ENCODE results near the gene BPGM.
"Not testable (repeated sequence)": the region's sequence is repeated elsewhere in the genome, so short reads cannot be mapped to it uniquely, and the experiment has no call there.

Gene BPGM

GRCh38 chr7:134632052-134632451, 14.6 kb upstream of the BPGM start:
- no peak for DNase-seq (ENCODE audit: low read depth)

- peak; percentile 66 for DNase-seq (ENCODE audit: low read depth)
These were observed 13.6 kb upstream of the BPGM start for GRCh38 chr7:134632937-134633540.

GRCh38 chr7:134636008-134636449, 10.6 kb upstream of the BPGM start:
- DNase-seq (ENCODE audit: low read depth) = no peak

GRCh38 chr7:134637441-134637840, 9.2 kb upstream of the BPGM start:
- no peak for DNase-seq (ENCODE audit: low read depth)

GRCh38 chr7:134637934-134638719, 8.5 kb upstream of the BPGM start:
- DNase-seq (ENCODE audit: low read depth) = no peak

GRCh38 chr7:134639061-134639460, 7.6 kb upstream of the BPGM start:
- no peak for DNase-seq (ENCODE audit: low read depth)

- DNase-seq (ENCODE audit: low read depth) = no peak
These were observed 6.9 kb upstream of the BPGM start for GRCh38 chr7:134639683-134640279.

- no peak for DNase-seq (ENCODE audit: low read depth)
These were observed 5.6 kb upstream of the BPGM start for GRCh38 chr7:134640842-134641715.

GRCh38 chr7:134641981-134642380, 4.7 kb upstream of the BPGM start:
- DNase-seq (ENCODE audit: low read depth) = not testable (repeated sequence)

- no peak for DNase-seq (ENCODE audit: low read depth)
These were observed 3.5 kb upstream of the BPGM start for GRCh38 chr7:134643131-134643530.

- no peak for DNase-seq (ENCODE audit: low read depth)
These were observed 1.2 kb upstream of the BPGM start for GRCh38 chr7:134645478-134645877.

- peak; percentile 59 for DNase-seq (ENCODE audit: low read depth)
These were observed 718 bp upstream of the BPGM start for GRCh38 chr7:134645935-134646334.

- no peak for DNase-seq (ENCODE audit: low read depth)
These were observed 1.8 kb downstream of the BPGM start for GRCh38 chr7:134648456-134648855.

- DNase-seq (ENCODE audit: low read depth) = no peak
These were observed 2.6 kb downstream of the BPGM start for GRCh38 chr7:134649226-134649775.

- no peak for DNase-seq (ENCODE audit: low read depth)
These were observed 5.3 kb downstream of the BPGM start for GRCh38 chr7:134651991-134652390.

GRCh38 chr7:134654104-134654775, 7.6 kb downstream of the BPGM start:
- no peak for DNase-seq (ENCODE audit: low read depth)

GRCh38 chr7:134657526-134657925, 10.9 kb downstream of the BPGM start:
- DNase-seq (ENCODE audit: low read depth) = no peak

GRCh38 chr7:134660242-134660785, 13.7 kb downstream of the BPGM start:
- DNase-seq (ENCODE audit: low read depth) = peak; percentile 22

GRCh38 chr7:134660961-134661376, 14.3 kb downstream of the BPGM start:
- DNase-seq (ENCODE audit: low read depth) = peak; percentile 74

- DNase-seq (ENCODE audit: low read depth) = no peak
These were observed 15.7 kb downstream of the BPGM start for GRCh38 chr7:134662166-134662870.

- DNase-seq (ENCODE audit: low read depth) = no peak
These were observed 16.2 kb downstream of the BPGM start for GRCh38 chr7:134662871-134663205.
